Fibroblast of upper back skin (primary cell): Measurements from ENCODE around the gene SSTR5.
"Not testable (repeated sequence)": the region's sequence is repeated elsewhere in the genome, so short reads cannot be mapped to it uniquely, and the experiment has no call there.

Source experiments
- DNase-seq: peaks from one replicate; pipeline ENCODE4 v3.0.0-alpha.2; 2013

Gene SSTR5

GRCh38 chr16:1076801-1077576, 4.4 kb downstream of the SSTR5 start:
- DNase-seq, result no peak

- DNase-seq, result no peak
Observed at GRCh38 chr16:1077877-1078578, 5.5 kb downstream of the SSTR5 start.

- DNase-seq, result no peak
Observed at GRCh38 chr16:1078579-1079021, 6.1 kb downstream of the SSTR5 start.

- DNase-seq, result no peak
Observed at GRCh38 chr16:1079341-1079740, 6.8 kb downstream of the SSTR5 start.

GRCh38 chr16:1079786-1080525, 7.4 kb downstream of the SSTR5 start:
- no peak for DNase-seq

GRCh38 chr16:1080801-1081733, 8.5 kb downstream of the SSTR5 start:
- DNase-seq, result no peak

GRCh38 chr16:1081734-1082265, 9.3 kb downstream of the SSTR5 start:
- DNase-seq, result no peak

- no peak for DNase-seq
Observed at GRCh38 chr16:1082266-1082951, 9.9 kb downstream of the SSTR5 start.

GRCh38 chr16:1082952-1083675, 10.6 kb downstream of the SSTR5 start:
- no peak for DNase-seq

- DNase-seq, result no peak
Observed at GRCh38 chr16:1084971-1085370, 12.4 kb downstream of the SSTR5 start.

- not testable (repeated sequence) for DNase-seq
Observed at GRCh38 chr16:1086443-1086842, 13.9 kb downstream of the SSTR5 start.

- no peak for DNase-seq
Observed at GRCh38 chr16:1088295-1089170, 16.0 kb downstream of the SSTR5 start.

- no peak for DNase-seq
Observed at GRCh38 chr16:1089439-1089821, 16.9 kb downstream of the SSTR5 start.

GRCh38 chr16:1089822-1090619, 17.5 kb downstream of the SSTR5 start:
- no peak for DNase-seq

GRCh38 chr16:1090620-1091587, 18.4 kb downstream of the SSTR5 start:
- no peak for DNase-seq

- DNase-seq, result no peak
Observed at GRCh38 chr16:1091992-1092552, 19.5 kb downstream of the SSTR5 start.

- not testable (repeated sequence) for DNase-seq
Observed at GRCh38 chr16:1092685-1093283, 20.2 kb downstream of the SSTR5 start.
